CD14-positive monocyte (primary cell): ENCODE results near the gene ARHGAP18. TPM values are rescaled to one million over a fixed set of nuclear protein-coding genes. Genes with fewer than 3 reads are reported as not detected.

ENCODE experiments used
- DNase-seq, 3 donors: peaks; one replicate each; pipeline ENCODE4 v3.0.0-alpha.2; 2011 to 2022
- H2AFZ ChIP-seq: 2 replicates; pipeline ENCODE4 v1.6.0; 2012; ENCODE audit warnings: mild to moderate bottlenecking, low read depth, low read length, inconsistent platforms; ENCODE audit not compliant: insufficient read depth, poor library complexity, severe bottlenecking
- H3K27ac ChIP-seq, 2 donors: 1 replicate in 1 of 2; 2 replicates in 1 of 2; pipeline ENCODE4 v1.5.1; 2012 to 2013; ENCODE audit warnings: low read length in 2 of 2, control low read depth in 1 of 2, inconsistent platforms in 1 of 2, low read depth in 1 of 2, mild to moderate bottlenecking in 1 of 2
- H3K27me3 ChIP-seq, 2 donors: one replicate each; pipeline versions ENCODE4 v1.6.0 to v1.6.1; 2011 to 2013; ENCODE audit warnings: low read length in 2 of 2; ENCODE audit not compliant: control insufficient read depth in 2 of 2, insufficient read depth in 2 of 2
- H3K36me3 ChIP-seq, 2 donors: replicated peaks in 1 of 2; 1 replicate in 1 of 2; 2 replicates in 1 of 2; pipeline versions ENCODE4 v1.5.1 to v1.6.1; 2012 to 2013; ENCODE audit warnings: low read length in 2 of 2, control low read depth in 1 of 2, inconsistent platforms in 1 of 2, mild to moderate bottlenecking in 1 of 2; ENCODE audit not compliant: insufficient read depth in 2 of 2, control insufficient read depth in 1 of 2
- H3K4me1 ChIP-seq, 2 donors: 1 replicate in 1 of 2; 2 replicates in 1 of 2; pipeline versions ENCODE4 v1.5.1 to v1.6.1; 2012 to 2013; ENCODE audit warnings: low read length in 2 of 2, control low read depth in 1 of 2, inconsistent platforms in 1 of 2, mild to moderate bottlenecking in 1 of 2, moderate library complexity in 1 of 2; ENCODE audit not compliant: insufficient read depth in 2 of 2, control insufficient read depth in 1 of 2
- H3K4me2 ChIP-seq: replicated peaks from 2 replicates; pipeline ENCODE3; 2012; ENCODE audit warnings: low read length, moderate library complexity, mild to moderate bottlenecking; ENCODE audit not compliant: poor library complexity, severe bottlenecking; ENCODE audit errors: extremely low read depth
- H3K4me3 ChIP-seq, 3 experiments: fragments of 200-600 bp in 1 of 3; sonication (generic) in 1 of 3; replicated peaks in 1 of 3; 1 replicate in 2 of 3; 2 replicates in 1 of 3; pipeline ENCODE4 v1.5.1; 2011 to 2013; ENCODE audit warnings: low read length in 3 of 3, mild to moderate bottlenecking in 3 of 3, control low read depth in 2 of 3, low read depth in 2 of 3, inconsistent platforms in 1 of 3, moderate library complexity in 1 of 3
- H3K79me2 ChIP-seq: 2 replicates; pipeline ENCODE4 v1.6.0; 2012; ENCODE audit warnings: mild to moderate bottlenecking, control low read depth, inconsistent platforms, low read length, moderate library complexity; ENCODE audit not compliant: insufficient read depth
- H3K9ac ChIP-seq: 2 replicates; pipeline ENCODE4 v1.6.0; 2017; ENCODE audit warnings: low read length, mild to moderate bottlenecking; ENCODE audit not compliant: insufficient read depth, poor library complexity, severe bottlenecking
- H3K9me3 ChIP-seq, 2 donors: replicated peaks in 1 of 2; 1 replicate in 1 of 2; 2 replicates in 1 of 2; pipeline versions ENCODE4 v1.5.1 to v1.6.1; 2012 to 2013; ENCODE audit warnings: low read length in 2 of 2, control low read depth in 1 of 2; ENCODE audit not compliant: control insufficient read depth in 1 of 2, insufficient read depth in 1 of 2
- H4K20me1 ChIP-seq: 2 replicates; pipeline ENCODE4 v1.6.0; 2012; ENCODE audit warnings: mild to moderate bottlenecking, low read length, control low read depth, moderate library complexity; ENCODE audit not compliant: insufficient read depth
- H3K27ac Mint-ChIP-seq, 7 donors: one replicate each; pipeline ENCODE4 v1.8.0; 2020; ENCODE audit warnings: mild to moderate bottlenecking in 7 of 7, mixed read lengths in 7 of 7, moderate library complexity in 6 of 7, inconsistent platforms in 2 of 7
- H3K27me3 Mint-ChIP-seq, 3 donors: one replicate each; pipeline ENCODE4 v1.8.0; 2021 to 2022; ENCODE audit warnings: low read depth in 3 of 3, mild to moderate bottlenecking in 3 of 3, mixed read lengths in 3 of 3, moderate library complexity in 3 of 3, inconsistent platforms in 1 of 3
- H3K36me3 Mint-ChIP-seq, 2 donors: one replicate each; pipeline ENCODE4 v1.8.0; 2020; ENCODE audit warnings: mixed read lengths in 2 of 2, inconsistent platforms in 1 of 2, mild to moderate bottlenecking in 1 of 2
- H3K4me1 Mint-ChIP-seq: one replicate; pipeline ENCODE4 v1.8.0; 2020; ENCODE audit warnings: mild to moderate bottlenecking, mixed read lengths
- H3K4me3 Mint-ChIP-seq, 2 donors: one replicate each; pipeline ENCODE4 v1.8.0; 2020; ENCODE audit warnings: mild to moderate bottlenecking in 2 of 2, mixed read lengths in 2 of 2, moderate library complexity in 1 of 2
- H3K9me3 Mint-ChIP-seq, 7 donors: one replicate each; pipeline ENCODE4 v1.8.0; 2020 to 2022; ENCODE audit warnings: mixed read lengths in 7 of 7, mild to moderate bottlenecking in 6 of 7, moderate library complexity in 6 of 7, inconsistent platforms in 2 of 7
- CTCF ChIP-seq: fragments of 200-600 bp; IDR thresholded peaks from one replicate; pipeline ENCODE4 v1.8.0; 2022; ENCODE audit warnings: antibody characterized with exemption, mild to moderate bottlenecking
- WGBS: methylation state at CpG from one replicate; pipeline ENCODE4 v1.1.5; 2013; ENCODE audit warnings: missing lambda C conversion rate; ENCODE audit not compliant: insufficient coverage; 5-methylcytosine and 5-hydroxymethylcytosine counted together
- intact Hi-C, 2 donors: fragments of 100-400 bp; cut with micrococcal nuclease; formaldehyde crosslinking; loops; one replicate each; pipeline versions ENCODE4 v1.15.0 to v1.15.1; 2023
- polyA plus RNA-seq, 3 donors: library from polyadenylated mRNA; depleted of rRNA in 1 of 3; unstranded in 2 of 3; stranded (reverse) in 1 of 3; fragments of 300-500 nt in 2 of 3; fragments of >200 nt in 1 of 3; fragmentation: Illumina TruSeq in 2 of 3; gene quantifications; 1 replicate in 2 of 3; 2 replicates in 1 of 3; pipeline ENCODE4 v1.2.3, GENCODE V29; 2012 to 2021

ARHGAP18 gene
- polyA plus RNA-seq, 3 donors = 3.7 to 5.6 (median 3.8) TPM

- Histone ChIP-seq H3K4me1 (peaks cover 19 to 32% of the 10 kb centered on the region in 2 donors), H3K36me3 (no peaks in the 10 kb centered on the region), H3K27ac (no peak overlapping the region), H2AFZ (no peak overlapping the region), H3K9me3 (no peaks in the 10 kb centered on the region), H3K4me3 (no peak overlapping the region), H4K20me1 (no peaks in the 10 kb centered on the region), H3K27me3 (no peaks in the 10 kb centered on the region), H3K79me2 (peaks cover 61% of the 10 kb centered on the region), H3K4me2 (no peak overlapping the region), H3K9ac (no peak overlapping the region)
- no peak for TF ChIP-seq CTCF
- H3K4me3 Mint-ChIP-seq = no peak overlapping the region
- no peaks in the 10 kb centered on the region for H3K9me3 Mint-ChIP-seq
- H3K4me1 Mint-ChIP-seq = peaks cover 43% of the 10 kb centered on the region
- intact Hi-C loops = no loop called here
- no peak overlapping the region for H3K27ac Mint-ChIP-seq
- DNase-seq = no peak
- H3K36me3 Mint-ChIP-seq = peaks cover 0 to 3% of the 10 kb centered on the region in 2 donors
- no peaks in the 10 kb centered on the region for H3K27me3 Mint-ChIP-seq
- WGBS = no CpG with 5 or more reads among the region's 2 CpGs
Measured at GRCh38 chr6:129694036-129694435, 15.9 kb downstream of the ARHGAP18 start.

GRCh38 chr6:129692467-129692866 lies 17.5 kb downstream of the ARHGAP18 start:
- H3K4me1 ChIP-seq = peaks cover 26 to 45% of the 10 kb centered on the region in 2 donors
- H3K36me3 ChIP-seq = no peaks in the 10 kb centered on the region
- H3K4me2 ChIP-seq = no peak overlapping the region
- H3K4me1 Mint-ChIP-seq = peaks cover 53% of the 10 kb centered on the region
- no peak for DNase-seq
- no peak overlapping the region for H3K9ac ChIP-seq
- intact Hi-C loops = no loop called here
- H4K20me1 ChIP-seq = no peaks in the 10 kb centered on the region
- H3K27me3 ChIP-seq = no peaks in the 10 kb centered on the region
- H3K4me3 ChIP-seq = no peak overlapping the region
- H3K27ac ChIP-seq = no peak overlapping the region
- H3K27me3 Mint-ChIP-seq = no peaks in the 10 kb centered on the region
- H3K36me3 Mint-ChIP-seq = peaks cover 0 to 9% of the 10 kb centered on the region in 2 donors
- no peak overlapping the region for H3K4me3 Mint-ChIP-seq
- TF ChIP-seq CTCF = no peak
- peak overlapping the region in 2 of 7 donors; percentile 54 to 75 for H3K27ac Mint-ChIP-seq
- H3K9me3 ChIP-seq = no peaks in the 10 kb centered on the region
- H2AFZ ChIP-seq = peak overlapping the region; percentile 14
- WGBS = no CpG with 5 or more reads among the region's 2 CpGs
- peaks cover 56% of the 10 kb centered on the region for H3K79me2 ChIP-seq
- H3K9me3 Mint-ChIP-seq = no peaks in the 10 kb centered on the region
